HepG2 (cell line): ENCODE measurements around the gene ABCA13.

Source experiments
- CTCF ChIP-seq: sonication (generic); formaldehyde crosslinking; IDR thresholded peaks from 2 replicates; pipeline ENCODE4 v1.5.0; 2020; ENCODE audit warnings: mild to moderate bottlenecking, missing genetic modification reagents, moderate library complexity
- ELF3 ChIP-seq: IDR thresholded peaks from 2 replicates; pipeline ENCODE4 v1.6.1; 2016; ENCODE audit warnings: missing genetic modification reagents, missing compliant biosample characterization
- FOXA1 ChIP-seq, 2 experiments: fragments of 450-650 bp in 1 of 2; sonication (generic) in 1 of 2; formaldehyde crosslinking in 1 of 2; IDR thresholded peaks; 2 replicates each; pipeline versions ENCODE4 v1.4.0 to v1.6.1; 2016 to 2020; ENCODE audit warnings: missing genetic modification reagents in 1 of 2
- MAFF ChIP-seq: IDR thresholded peaks from 2 replicates; pipeline ENCODE4 v1.6.1; 2011; ENCODE audit warnings: low read depth, low read length, improper control_type of control experiment
- MAX ChIP-seq: IDR thresholded peaks from 2 replicates; pipeline ENCODE4 v1.6.1; 2012; ENCODE audit warnings: inconsistent platforms
- NFIB ChIP-seq: sonication (generic); formaldehyde crosslinking; IDR thresholded peaks from 2 replicates; pipeline ENCODE4 v1.9.0; 2021; ENCODE audit warnings: missing genetic modification reagents, mild to moderate bottlenecking, borderline replicate concordance
- REST ChIP-seq, 2 experiments: IDR thresholded peaks; 2 replicates each; pipeline ENCODE4 v1.6.1; 2011 to 2012; ENCODE audit warnings: low read length in 2 of 2, borderline replicate concordance in 1 of 2, low read depth in 1 of 2, mild to moderate bottlenecking in 1 of 2, moderate library complexity in 1 of 2
- SIN3A ChIP-seq: IDR thresholded peaks from 2 replicates; pipeline ENCODE4 v1.6.1; 2011; ENCODE audit warnings: low read depth, mild to moderate bottlenecking, control low read depth, low read length, borderline replicate concordance
- SMC3 ChIP-seq: IDR thresholded peaks from 2 replicates; pipeline ENCODE4 v1.6.1; 2011; ENCODE audit warnings: low read length, improper control_type of control experiment
- SNRNP70 ChIP-seq: fragments of 200-400 bp; formaldehyde crosslinking; IDR thresholded peaks from 2 replicates; pipeline ENCODE4 v1.6.1; 2017; ENCODE audit warnings: mild to moderate bottlenecking, low read depth, low read length, moderate library complexity
- ZNF274 ChIP-seq: sonication (generic); formaldehyde crosslinking; IDR thresholded peaks from 2 replicates; pipeline ENCODE4 v1.5.1; 2020; ENCODE audit warnings: mild to moderate bottlenecking, missing genetic modification reagents

- TF ChIP-seq SMC3 (no peak), MAFF (no peak), REST (IDR thresholded peaks at IDR 0.05; ENCODE audit: borderline replicate concordance in 1 of 2, low read depth in 1 of 2, low read length in 2 of 2) (no peak), FOXA1 (IDR thresholded peaks at IDR 0.05) (no peak), FOXA1 (CRISPR knock-in tag; IDR thresholded peaks at IDR 0.05) (no peak), ZNF274 (CRISPR knock-in tag) (no peak), SIN3A (no peak), ELF3 (CRISPR knock-in tag) (no peak), MAX (no peak), NFIB (CRISPR knock-in tag) (no peak), CTCF (CRISPR knock-in tag) (no peak), SNRNP70 (no peak)
These were observed 80.5 kb downstream of the ABCA13 start for GRCh38 chr7:48251766-48252165.
